Stimulated activated CD8-positive, alpha-beta memory T cell treated with anti-CD3 and anti-CD28 coated beads, Interleukin-15, amount 100 ng/mL, for 24 hours (primary cell): Measurements from ENCODE around the gene FARP2.

ENCODE experiments used
- DNase-seq: peaks from one replicate; pipeline ENCODE4 v3.0.0-alpha.2; 2020; ENCODE audit warnings: low read depth

FARP2 gene

DNA sequence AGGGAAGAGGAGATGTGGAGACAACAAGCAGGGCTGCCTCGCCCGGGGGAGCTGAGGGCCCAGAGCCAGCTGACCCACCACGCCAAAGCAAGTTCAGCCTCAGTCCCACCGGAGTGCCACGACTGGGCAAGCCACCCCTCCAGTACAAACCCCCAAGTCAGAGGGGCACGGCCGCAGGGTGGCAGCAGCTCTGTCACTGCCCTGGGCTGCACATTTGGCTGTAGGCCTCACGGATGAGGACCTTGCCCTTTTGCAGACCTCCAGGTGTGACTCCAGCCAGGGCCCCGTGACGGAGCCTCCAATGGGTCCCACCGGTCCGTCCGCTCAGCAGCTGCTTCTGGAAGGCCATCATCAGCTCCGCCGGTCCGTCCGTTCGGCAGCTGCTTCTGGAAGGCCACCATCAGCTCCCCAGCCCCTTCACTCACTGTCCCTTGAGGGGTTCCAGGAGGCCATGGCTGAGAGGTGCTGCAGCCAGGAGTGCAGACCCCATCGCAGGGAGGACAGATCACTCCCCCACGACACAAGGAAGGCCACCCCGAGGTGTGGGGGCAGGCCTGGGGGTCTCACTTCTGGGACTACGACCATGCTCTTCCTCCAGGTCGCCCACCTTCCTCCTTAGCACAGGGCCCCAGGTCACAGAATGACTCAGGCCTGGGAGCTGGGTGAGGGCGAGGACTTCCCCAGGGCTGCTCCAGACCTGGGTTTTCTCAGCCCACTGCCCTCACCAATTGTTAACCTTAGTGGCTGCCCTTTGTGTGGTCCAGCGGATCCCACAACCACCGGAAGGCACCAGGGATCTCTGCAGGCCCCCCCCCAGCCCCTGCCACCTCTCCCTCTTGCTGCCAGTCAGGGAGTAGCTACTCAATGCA is 176.9 kb downstream of the FARP2 start:
- DNase-seq, result no peak

DNA sequence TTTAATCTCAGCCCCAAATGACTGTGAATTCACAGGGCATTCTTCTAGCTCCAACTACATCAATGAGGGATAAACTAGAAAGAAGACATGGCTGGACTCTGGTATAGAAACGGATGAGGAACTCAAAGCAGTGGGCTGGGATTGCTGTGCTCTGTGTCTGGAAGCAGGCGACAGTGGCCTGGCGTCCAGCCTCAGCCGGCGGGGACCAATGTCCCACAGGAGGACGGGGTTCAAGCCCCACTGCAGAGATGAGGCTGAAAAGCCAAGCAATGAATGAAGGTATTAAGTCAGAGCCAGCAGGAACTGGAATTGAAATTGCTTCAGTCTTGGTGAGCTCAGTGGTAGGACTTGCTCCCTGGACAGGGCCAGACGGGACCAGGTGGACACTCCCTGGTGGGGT is 178.2 kb downstream of the FARP2 start:
- no peak for DNase-seq

DNA sequence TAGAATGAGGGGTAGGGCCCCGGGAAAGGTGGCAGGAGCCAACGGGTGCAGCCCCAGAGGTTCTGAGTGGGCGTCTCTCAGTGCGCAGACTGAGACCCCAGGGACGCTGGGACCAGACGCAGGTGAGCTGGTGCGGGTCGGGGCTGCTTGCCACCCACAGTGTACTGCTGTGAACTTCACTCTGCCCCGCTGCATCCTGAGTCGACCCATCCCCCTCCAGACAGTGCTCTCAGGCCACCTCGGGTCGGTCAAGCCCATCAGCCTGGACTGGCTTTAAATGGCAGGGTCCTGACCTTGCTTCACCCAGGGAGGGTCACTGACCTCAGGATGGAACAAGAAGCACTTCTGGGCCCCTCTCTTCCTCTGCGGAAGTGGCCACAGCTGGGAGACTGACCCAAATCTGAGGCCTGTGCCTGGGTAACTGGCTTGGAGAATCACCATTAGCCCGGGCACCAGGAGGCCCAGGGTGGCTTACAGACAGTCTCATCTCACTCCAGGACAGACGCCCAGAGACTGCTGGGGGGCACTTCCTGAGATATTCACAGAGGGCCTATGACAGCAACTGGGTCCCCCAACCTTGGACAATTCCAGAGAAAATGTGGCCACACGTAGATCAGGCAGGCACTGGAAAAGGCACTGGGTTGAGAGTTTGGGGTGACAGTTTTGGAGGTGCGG is 178.8 kb downstream of the FARP2 start:
- no peak for DNase-seq

DNA sequence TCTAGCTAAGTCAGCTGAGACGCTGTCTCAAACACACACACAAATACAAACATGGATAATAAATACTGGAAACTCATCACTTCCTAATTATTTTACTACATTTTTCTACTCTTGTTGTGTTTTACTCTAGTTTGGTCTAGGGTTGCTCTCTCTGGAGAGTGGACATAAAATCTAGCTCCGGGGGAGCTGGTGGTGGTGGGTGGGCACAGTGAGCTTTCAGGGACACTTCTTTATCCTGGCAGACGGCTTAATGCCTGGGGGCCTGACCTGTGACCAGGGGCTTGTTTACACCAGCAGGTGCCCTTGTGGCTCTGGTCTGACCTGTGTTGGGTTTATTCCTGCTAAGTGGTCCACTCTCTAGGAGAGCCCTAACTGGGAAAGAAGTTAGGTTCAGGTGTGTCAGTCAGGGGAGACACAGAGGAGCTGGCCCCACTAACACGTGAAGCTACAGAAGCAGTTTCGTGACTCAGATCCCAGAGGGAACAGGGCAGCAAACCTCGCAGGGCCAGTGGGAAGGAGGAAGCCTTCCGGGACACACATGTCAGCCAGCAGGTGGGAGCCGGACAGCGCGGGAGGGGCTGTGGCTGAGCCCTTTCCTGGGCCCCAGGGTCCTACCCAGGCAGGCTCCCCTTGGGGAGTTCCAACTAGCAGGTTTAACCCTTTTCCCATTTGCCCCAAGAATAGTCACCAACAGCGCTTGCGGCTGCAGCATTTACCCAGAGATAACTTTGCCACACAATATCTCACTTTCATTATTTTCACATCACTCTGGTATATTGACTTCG is 180.0 kb downstream of the FARP2 start:
- no peak for DNase-seq

DNA sequence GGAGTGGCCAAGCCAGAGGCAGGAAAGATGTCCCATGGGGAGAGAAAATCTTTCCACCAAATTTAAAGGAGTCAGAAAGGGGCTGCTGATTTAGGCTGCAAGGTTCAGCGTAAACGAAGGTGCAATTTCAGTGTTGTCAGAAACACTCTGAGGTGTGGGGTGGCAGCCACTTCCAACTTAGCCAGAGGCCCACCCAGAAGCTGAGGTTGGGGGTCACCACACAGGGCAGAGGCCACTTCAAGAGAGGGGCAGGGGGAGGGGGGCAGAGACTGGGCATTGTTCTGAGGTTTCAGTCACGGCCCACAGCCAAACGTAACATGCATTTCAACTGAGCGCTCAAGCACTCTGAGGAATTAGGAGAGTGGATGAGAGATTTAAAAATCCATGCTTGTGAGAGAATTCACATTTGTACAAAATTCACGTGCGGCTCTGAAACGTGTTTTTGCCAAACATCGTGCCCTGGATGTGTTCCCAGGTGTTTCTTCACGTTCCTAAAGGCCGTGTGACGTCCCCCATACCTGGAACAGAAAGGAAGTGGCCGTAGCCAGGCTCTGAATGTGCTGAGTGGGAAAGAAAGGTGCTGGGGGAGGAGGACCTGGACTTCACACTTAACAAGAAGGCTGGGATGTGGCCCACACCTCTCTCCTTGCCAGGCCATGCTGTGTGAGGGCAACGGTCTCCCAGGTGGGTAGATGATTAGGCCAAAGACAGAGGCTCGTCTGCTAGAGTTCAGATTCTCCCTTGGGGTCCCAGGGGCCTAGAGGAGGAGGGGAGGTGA is 182.9 kb downstream of the FARP2 start:
- DNase-seq, result no peak

DNA sequence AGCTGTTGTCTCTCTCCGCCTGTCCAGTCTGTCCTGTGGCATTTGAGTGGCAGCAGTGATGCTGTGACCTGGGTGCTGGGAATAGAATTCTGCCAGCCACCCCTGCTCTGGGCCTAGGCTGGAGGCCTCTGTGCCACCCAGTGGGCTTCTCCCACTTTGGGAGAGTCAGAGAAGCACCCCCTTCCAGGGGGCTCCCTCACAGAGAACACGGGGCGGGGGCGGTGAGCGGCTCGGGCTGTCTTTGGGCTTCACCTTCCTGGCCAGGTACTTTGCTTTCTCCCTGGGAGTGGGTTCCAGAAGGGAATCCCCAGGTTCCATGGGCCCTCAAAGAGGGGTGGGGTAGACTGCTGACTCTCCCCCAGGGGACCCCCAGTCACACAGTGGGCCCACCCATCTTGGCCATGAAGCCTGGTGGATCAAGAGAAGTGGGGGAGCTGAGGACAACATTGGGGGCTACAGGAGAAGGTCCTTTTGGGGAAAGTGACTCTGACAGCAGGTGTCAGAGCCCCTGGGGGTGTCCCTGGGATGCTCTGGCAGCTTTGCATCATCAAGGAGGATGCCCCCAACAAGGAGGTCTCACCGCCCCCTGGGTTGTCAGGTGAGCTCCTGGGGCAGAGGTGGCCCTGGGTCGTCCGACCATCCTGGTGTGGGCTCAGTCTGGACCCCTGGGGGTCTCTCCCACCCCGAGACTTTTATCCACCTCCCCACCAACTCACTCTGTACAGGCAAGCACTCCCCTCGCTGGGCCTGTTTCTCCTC is 183.7 kb downstream of the FARP2 start:
- DNase-seq, result no peak

DNA sequence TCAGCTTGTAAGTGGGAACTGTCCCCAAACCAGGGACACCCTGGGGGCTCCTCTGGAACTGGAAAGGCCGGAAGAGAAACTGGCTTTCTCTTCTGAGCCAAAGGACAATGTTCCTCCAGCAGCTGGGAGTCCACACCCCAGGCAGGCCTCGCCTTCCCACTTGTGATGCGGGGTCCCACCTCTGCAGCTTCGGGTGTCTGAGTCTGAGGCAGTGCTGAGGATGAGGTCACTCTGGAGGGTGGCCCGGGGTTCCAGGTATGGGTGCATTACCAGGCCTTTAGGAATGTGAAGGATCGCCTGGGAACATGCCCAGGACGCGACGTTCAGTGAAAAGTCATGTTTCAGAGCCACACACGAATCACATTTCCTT is 184.3 kb downstream of the FARP2 start:
- no peak for DNase-seq

DNA sequence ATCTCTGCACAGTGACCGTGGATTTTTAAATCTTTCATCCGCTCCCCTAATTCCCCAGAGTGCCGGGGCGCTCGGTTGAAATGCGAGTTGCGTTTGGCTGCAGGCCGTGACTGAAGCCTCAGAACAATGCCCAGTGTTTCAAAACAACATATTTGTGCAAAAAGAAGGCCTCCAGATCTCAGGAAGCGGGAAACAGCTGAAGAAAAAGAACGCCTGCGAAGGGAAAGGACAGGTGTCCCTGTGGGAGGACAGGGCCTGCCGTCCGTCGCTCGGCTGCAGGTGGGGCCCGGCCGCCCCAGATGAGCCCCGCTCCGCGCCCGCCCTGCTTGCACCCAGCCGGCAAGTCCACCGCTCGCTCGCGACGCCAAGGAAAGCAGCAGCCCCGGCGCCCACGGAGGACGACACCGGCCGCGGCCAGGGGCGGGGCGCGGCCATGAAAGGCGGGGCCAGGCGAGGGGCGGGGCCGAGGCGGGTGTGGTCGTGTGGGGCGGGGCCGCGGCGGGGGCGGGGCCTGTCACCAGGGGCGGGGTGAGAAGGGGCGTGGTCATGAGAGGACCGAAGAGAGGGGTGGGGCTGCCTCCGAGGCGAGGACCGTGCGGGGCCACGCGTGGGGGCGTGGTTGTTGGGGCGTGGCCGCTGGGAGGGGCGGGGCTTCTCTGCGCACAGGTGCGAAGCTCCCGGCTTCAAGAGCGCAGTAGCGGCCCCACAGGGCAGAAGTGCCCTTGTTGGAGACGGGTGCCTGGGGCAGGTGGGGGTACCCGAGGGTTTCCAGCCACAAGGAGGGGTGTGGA is 184.9 kb downstream of the FARP2 start:
- DNase-seq, result peak; percentile 47

DNA sequence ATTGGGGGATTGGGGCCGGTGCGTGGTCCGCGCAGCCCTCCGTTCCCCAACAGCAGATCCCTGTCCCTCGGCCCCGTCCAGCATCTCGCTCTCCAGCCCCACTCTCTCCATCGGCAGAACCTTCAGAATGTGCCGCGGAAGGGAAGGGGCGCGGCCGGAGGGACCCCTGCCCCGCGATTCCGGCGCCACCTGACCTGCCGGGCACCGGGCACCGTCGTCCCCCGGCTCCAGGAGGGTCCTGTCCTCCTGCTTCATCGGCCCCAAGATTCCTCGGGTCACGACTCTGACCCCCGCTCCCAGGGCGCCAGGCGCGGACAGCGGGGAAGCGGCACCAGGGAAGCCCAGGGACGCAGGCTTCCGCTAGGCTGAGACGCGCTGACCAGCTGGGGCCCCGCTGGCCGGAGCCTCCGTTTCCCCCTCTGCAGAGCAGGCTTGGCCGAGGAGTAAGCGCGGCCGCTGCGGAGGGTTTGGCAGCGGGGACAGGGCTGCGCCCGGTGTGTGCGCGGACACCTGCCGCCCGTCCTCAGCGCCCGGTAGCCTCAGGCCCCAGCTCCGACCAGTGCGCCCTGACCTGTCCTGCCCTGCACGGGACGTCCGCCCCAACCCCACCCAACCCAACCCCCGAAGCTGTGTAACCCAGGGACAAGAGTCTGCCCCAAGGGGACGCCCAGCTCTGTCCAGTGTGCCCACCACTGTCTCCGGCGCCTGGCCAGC is 185.6 kb downstream of the FARP2 start:
- DNase-seq, result no peak

DNA sequence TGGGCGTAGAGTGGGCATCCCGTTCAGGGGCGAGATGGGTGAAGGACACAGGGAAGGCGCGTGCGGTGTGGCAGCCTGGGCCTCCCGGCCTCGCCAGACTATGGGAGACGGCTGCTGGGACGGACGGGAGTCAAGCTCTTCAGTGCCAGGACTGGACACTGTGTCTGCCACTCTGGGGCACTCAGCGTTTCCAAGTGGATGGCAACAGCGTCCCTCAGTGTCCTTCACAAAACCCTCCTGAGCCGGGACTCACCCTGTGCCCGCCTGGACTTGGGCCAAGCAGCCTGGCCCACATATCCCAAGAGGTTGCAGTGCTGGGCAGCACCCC is 186.2 kb downstream of the FARP2 start:
- DNase-seq, result no peak
